Fibroblast of lung (primary cell): ENCODE measurements around the gene POU4F1.

Experiments
- EZH2 ChIP-seq: IDR thresholded peaks from 2 replicates; pipeline ENCODE4 v1.5.1; 2012; ENCODE audit warnings: low read length, control low read depth, mild to moderate bottlenecking; ENCODE audit errors: missing control alignments
- TF ChIP-seq, protein P1 (sequence below), 2 donors: IDR thresholded peaks in 1 of 2; conservative IDR thresholded peaks in 1 of 2; 1 replicate in 1 of 2; 2 replicates in 1 of 2; pipeline ENCODE4 v1.5.1; 2011 to 2012; ENCODE audit warnings: low read length in 2 of 2, control low read depth in 1 of 2, inconsistent platforms in 1 of 2, low read depth in 1 of 2, mild to moderate bottlenecking in 1 of 2

DNA sequence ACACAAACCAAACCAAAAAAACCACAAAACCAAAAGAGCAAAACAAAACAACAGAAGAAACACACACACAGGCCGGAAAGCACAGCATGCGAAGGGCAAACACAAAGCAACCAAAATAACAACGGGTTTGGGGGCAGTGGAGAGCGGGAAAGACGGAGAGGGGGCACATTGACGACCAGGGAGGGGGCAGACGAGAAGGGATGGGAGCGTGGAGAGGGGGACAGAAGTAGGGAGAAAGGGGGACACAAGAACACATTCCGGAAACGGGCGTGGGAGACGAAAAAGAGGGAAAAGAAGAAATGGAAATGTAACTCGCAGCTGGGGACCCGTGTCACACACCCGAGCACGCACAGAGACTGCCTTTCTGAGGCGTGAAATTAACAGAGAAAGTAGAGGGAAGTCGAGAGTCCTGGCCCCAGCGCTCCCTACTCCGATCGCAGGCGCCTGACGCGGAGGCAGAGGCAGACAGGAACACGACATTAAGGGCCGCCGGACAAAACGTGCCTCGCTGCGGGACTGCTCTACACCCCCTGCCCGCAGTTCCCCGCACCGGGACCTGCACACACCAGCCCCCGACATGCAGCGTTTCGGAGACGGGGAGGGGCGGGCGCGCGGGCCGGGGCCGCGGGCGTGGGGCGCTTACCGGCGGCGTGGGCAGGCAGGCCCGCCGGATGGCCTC is 652 bp downstream of the POU4F1 start:
- TF ChIP-seq, protein P1, sequence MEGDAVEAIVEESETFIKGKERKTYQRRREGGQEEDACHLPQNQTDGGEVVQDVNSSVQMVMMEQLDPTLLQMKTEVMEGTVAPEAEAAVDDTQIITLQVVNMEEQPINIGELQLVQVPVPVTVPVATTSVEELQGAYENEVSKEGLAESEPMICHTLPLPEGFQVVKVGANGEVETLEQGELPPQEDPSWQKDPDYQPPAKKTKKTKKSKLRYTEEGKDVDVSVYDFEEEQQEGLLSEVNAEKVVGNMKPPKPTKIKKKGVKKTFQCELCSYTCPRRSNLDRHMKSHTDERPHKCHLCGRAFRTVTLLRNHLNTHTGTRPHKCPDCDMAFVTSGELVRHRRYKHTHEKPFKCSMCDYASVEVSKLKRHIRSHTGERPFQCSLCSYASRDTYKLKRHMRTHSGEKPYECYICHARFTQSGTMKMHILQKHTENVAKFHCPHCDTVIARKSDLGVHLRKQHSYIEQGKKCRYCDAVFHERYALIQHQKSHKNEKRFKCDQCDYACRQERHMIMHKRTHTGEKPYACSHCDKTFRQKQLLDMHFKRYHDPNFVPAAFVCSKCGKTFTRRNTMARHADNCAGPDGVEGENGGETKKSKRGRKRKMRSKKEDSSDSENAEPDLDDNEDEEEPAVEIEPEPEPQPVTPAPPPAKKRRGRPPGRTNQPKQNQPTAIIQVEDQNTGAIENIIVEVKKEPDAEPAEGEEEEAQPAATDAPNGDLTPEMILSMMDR (conservative IDR thresholded peaks at IDR 0.05 in 1 of 2, IDR thresholded peaks at IDR 0.05 in 1 of 2; ENCODE audit: low read depth in 1 of 2, low read length in 2 of 2): no peak
- TF ChIP-seq EZH2: peak; percentile 100
